Esophagus squamous epithelium (tissue), 5 donors: ENCODE results near the gene CTAG1B. TPM values are rescaled to one million over a fixed set of nuclear protein-coding genes. Genes with fewer than 3 reads are reported as not detected.
"Not testable (repeated sequence)": the region's sequence is repeated elsewhere in the genome, so short reads cannot be mapped to it uniquely, and the experiment has no call there.

Source experiments
- DNase-seq: peaks from one replicate; lab custom pipeline; 2025; lab: John Stamatoyannopoulos, UW
- H3K27ac ChIP-seq, 4 donors: fragments of 200-600 bp; sonication (generic); one replicate each; pipeline ENCODE4 v1.5.1; 2016 to 2019; ENCODE audit warnings: mild to moderate bottlenecking in 1 of 4
- H3K27me3 ChIP-seq, 4 donors: fragments of 200-600 bp; sonication (generic); 1 replicate in 3 of 4; 2 replicates in 1 of 4; pipeline versions ENCODE4 v1.5.1 to v1.6.0; 2017 to 2021; ENCODE audit warnings: antibody characterized with exemption in 1 of 4
- H3K36me3 ChIP-seq, 3 donors: fragments of 200-600 bp; sonication (generic); one replicate each; pipeline ENCODE4 v1.5.1; 2016 to 2019
- H3K4me1 ChIP-seq, 3 donors: fragments of 200-600 bp; sonication (generic); one replicate each; pipeline ENCODE4 v1.5.1; 2017 to 2019
- H3K4me3 ChIP-seq, 4 donors: fragments of 200-600 bp; sonication (generic); 1 replicate in 3 of 4; 2 replicates in 1 of 4; pipeline ENCODE4 v1.5.1; 2016 to 2019; ENCODE audit warnings: mild to moderate bottlenecking in 2 of 4, moderate library complexity in 1 of 4
- H3K9me3 ChIP-seq, 3 donors: fragments of 200-600 bp; sonication (generic); one replicate each; pipeline ENCODE4 v1.5.1; 2016 to 2019
- CTCF ChIP-seq, 6 experiments: fragments of 450-650 bp in 4 of 6; fragments of 200-600 bp in 2 of 6; sonication (generic) in 2 of 6; IDR thresholded peaks; one replicate each; pipeline ENCODE4 v1.5.1; 2016 to 2019; ENCODE audit warnings: antibody characterized with exemption in 6 of 6, mild to moderate bottlenecking in 4 of 6, moderate library complexity in 4 of 6
- POLR2A ChIP-seq, 4 donors: fragments of 450-650 bp; IDR thresholded peaks; one replicate each; pipeline ENCODE4 v1.6.1; 2017; ENCODE audit warnings: antibody characterized with exemption in 4 of 4, mild to moderate bottlenecking in 4 of 4, moderate library complexity in 3 of 4
- WGBS, 2 donors: methylation state at CpG; one replicate each; pipeline ENCODE4 v1.1.5; 2018; 5-methylcytosine and 5-hydroxymethylcytosine counted together
- intact Hi-C: fragments of 100-400 bp; cut with DNase I; formaldehyde crosslinking; loops from one replicate; pipeline ENCODE4 v1.15.0; 2022
- total RNA-seq, 4 donors: library from RNA; depleted of rRNA; stranded (reverse); fragments of >200 nt; gene quantifications; one replicate each; pipeline ENCODE4 v1.1.0, GENCODE V29; 2016
- donor health status: DM: yes; HTN: yes; CAD: no.

Gene CTAG1B
- total RNA-seq, 4 donors from 2014 or later = not detected

DNA sequence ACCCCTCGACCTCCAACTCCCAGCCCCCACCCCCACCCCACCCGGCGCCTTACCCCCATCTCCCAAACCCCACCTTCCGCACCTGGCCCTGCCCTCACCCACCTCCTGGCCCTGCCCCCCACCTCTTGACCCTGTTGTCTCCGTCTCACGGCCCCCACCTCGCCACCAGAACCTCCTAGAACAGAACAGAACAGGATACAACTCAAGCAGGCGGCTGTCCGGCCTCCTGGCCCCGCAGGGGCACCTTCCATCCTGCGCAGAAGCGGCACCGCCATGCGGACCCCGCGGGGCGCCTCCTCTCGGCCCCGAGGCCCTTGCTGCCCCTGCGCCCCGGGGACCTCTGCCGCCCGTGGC is 33.9 kb upstream of the CTAG1B start:
- DNase-seq = no peak
- Histone ChIP-seq H3K27me3 (no peaks in the 10 kb centered on the region), H3K36me3 (no peaks in the 10 kb centered on the region), H3K9me3 (no peaks in the 10 kb centered on the region), H3K27ac (no peak overlapping the region), H3K4me3 (no peak overlapping the region), H3K4me1 (no peaks in the 10 kb centered on the region)
- TF ChIP-seq POLR2A (IDR thresholded peaks at IDR 0.05) (no peak), CTCF (IDR thresholded peaks at IDR 0.05) (no peak)
- intact Hi-C loops = no loop called here
- 80% methylated on average over 6 of the region's 23 CpGs; no CpG with 5 or more reads in 1 of the 2 donors for WGBS, 2 donors

GRCh38 chrX:154652311-154653047 is 33.4 kb upstream of the CTAG1B start:
- Histone ChIP-seq H3K27me3 (no peaks in the 10 kb centered on the region), H3K4me1 (no peaks in the 10 kb centered on the region), H3K9me3 (no peaks in the 10 kb centered on the region), H3K4me3 (no peak overlapping the region), H3K36me3 (no peaks in the 10 kb centered on the region), H3K27ac (no peak overlapping the region)
- intact Hi-C loops = no loop called here
- no peak for DNase-seq
- TF ChIP-seq CTCF (IDR thresholded peaks at IDR 0.05) = no peak
- TF ChIP-seq POLR2A (IDR thresholded peaks at IDR 0.05) = no peak
- WGBS, 2 donors = 84 to 92% methylated on average over 8 to 25 of the region's 30 CpGs

DNA sequence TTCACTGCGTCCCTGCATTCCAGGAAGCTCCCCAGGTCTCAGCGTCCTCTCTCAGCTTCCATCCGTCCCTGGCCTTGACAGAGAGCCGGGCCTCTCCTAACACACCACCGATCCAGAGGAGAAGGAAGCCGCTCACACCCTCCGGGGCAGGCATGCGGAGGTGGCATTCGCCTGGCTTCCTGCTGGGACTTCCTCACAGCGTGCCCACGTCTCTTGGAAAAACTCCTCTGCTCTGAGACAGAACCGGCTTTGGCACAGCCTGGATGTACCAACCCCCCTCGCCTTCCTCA is 31.1 kb upstream of the CTAG1B start:
- 79% methylated on average over 7 of the region's 13 CpGs; no CpG with 5 or more reads in 1 of the 2 donors for WGBS, 2 donors
- no peaks in the 10 kb centered on the region for H3K9me3 ChIP-seq
- no peak for DNase-seq
- intact Hi-C loops = no loop called here
- TF ChIP-seq CTCF (IDR thresholded peaks at IDR 0.05) (no peak), POLR2A (IDR thresholded peaks at IDR 0.05) (no peak)
- H3K4me1 ChIP-seq = no peaks in the 10 kb centered on the region
- H3K36me3 ChIP-seq = no peaks in the 10 kb centered on the region
- H3K4me3 ChIP-seq = no peak overlapping the region
- H3K27ac ChIP-seq = no peak overlapping the region
- no peaks in the 10 kb centered on the region for H3K27me3 ChIP-seq

DNA sequence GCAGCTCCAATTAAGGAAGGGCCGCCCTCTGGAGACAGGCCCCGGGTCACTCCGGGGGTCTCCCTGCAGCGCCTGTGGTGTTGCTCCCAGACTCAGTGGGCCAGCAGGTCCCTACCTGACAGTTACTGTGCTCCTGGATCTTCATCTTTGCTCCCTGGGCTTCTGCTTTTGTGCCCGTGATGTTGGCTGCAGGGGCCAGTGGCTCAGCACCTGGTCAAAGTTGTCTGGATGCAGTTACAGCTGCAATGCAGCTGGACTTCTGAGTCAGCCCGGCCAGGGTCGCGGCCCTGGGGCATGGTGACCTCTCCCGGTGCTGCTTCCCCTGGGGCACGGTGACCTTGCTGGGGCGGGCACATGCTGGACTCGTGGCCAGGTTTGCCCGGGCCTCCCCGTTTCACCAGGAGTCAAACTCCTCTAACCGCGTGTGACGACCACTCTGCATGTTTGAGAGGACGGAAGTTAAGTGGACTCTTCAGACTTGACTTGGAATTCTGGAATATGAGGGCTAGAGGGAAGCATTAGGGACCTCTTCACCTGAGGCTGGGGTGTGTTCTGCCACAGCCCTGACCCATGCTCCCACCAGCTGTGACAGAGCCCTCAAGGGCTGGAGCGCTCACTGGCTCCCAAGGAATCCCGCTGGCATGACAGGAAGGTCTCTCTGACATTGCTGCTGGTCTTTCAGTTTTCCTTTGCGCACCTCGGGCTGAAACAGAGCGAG is 30.6 kb upstream of the CTAG1B start:
- Histone ChIP-seq H3K36me3 (no peaks in the 10 kb centered on the region), H3K27me3 (no peaks in the 10 kb centered on the region), H3K4me1 (no peaks in the 10 kb centered on the region), H3K27ac (no peak overlapping the region), H3K4me3 (no peak overlapping the region), H3K9me3 (no peaks in the 10 kb centered on the region)
- 73% methylated on average over 8 of the region's 23 CpGs; no CpG with 5 or more reads in 1 of the 2 donors for WGBS, 2 donors
- no peak for TF ChIP-seq POLR2A (IDR thresholded peaks at IDR 0.05)
- TF ChIP-seq CTCF (IDR thresholded peaks at IDR 0.05) = no peak
- intact Hi-C loops = no loop called here
- DNase-seq = no peak

DNA sequence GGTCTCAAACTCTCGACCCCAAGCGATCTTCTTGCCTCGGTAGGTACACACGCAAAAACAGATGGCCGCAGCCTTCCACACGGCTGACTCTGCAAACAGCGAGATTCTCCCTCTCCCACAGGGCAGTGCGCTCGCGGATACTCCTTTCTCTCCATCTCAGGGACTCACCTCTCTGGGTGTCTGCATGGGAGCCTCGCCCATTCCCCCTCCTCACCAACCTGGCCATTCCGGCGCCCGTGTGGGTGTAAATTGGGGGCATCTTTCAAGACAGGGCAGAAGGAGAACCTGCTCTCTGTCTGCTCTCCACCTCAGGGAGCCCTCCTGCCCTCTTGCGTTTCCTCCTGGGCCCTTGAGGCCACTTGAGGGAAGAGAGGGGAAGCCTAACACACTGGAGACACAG is 29.8 kb upstream of the CTAG1B start:
- intact Hi-C loops = no loop called here
- TF ChIP-seq POLR2A (IDR thresholded peaks at IDR 0.05) = no peak
- TF ChIP-seq CTCF (IDR thresholded peaks at IDR 0.05) = no peak
- no peaks in the 10 kb centered on the region for H3K4me1 ChIP-seq
- H3K27ac ChIP-seq = no peak overlapping the region
- no peaks in the 10 kb centered on the region for H3K36me3 ChIP-seq
- H3K4me3 ChIP-seq = no peak overlapping the region
- H3K27me3 ChIP-seq = no peaks in the 10 kb centered on the region
- no peak for DNase-seq
- H3K9me3 ChIP-seq = no peaks in the 10 kb centered on the region
- 84% methylated on average over 11 of the region's 15 CpGs; no CpG with 5 or more reads in 1 of the 2 donors for WGBS, 2 donors

DNA sequence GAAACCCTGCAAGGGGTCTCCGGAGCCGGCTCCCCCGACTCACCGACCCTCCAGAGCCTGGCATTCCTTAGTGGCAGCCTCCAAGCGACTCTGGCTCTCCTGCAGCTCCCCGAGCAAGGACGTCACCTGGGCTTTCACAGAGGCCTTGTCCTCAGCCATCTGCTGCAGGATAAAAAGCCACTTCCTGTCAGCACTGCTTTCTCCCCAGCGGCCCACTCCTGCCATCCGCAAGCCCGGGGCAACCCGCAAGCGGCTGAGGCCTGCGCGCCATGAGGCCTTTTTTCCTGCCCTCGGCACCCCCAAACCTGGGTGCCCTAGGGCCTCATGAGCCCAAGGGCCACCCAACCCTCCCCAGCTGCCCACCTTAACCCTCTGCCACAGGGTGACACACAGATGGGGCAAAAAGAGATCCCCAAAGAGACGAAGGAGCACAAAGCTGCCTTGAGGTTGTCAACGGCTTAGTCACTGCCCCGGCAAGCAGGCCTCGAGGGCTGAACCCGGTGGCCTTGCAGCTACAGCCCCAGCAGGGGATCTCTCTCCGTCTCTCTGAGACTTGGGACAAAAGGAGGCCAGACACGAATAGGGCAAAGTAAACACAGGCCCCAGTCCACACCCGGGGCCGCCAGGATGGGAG is 26.8 kb upstream of the CTAG1B start:
- intact Hi-C loops, H3K36me3 ChIP-seq, DNase-seq, H3K4me1 ChIP-seq, H3K4me3 ChIP-seq, H3K27me3 ChIP-seq, H3K9me3 ChIP-seq, H3K27ac ChIP-seq: not testable (repeated sequence)
- WGBS, 2 donors = no CpG with 5 or more reads among the region's 24 CpGs

DNA sequence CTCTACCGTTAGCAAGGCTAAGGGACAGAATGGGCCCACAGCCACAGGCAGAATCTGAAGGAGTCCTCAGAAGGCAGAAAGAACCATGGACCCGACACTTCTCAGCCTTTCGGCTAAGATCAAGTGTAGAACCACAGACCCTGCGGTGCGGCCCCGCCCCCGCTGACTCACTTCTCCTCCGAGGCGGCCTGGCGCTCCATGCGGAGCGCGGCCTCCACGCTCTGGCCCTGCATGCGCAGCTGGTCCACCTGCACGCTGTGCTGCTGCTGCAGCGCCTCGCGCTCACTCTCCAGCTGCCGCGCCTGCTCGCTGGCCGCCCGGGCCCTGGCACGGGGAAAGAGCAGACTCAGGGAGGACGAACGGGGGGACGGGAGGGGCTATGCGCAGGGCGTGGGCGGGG is 24.6 kb upstream of the CTAG1B start:
- DNase-seq, H3K27me3 ChIP-seq, H3K4me3 ChIP-seq, H3K27ac ChIP-seq, H3K9me3 ChIP-seq, intact Hi-C loops, H3K36me3 ChIP-seq, H3K4me1 ChIP-seq: not testable (repeated sequence)
- no CpG with 5 or more reads among the region's 31 CpGs for WGBS, 2 donors
